ENCODE data around the gene SELENOV.

The SELENOV gene

DNA sequence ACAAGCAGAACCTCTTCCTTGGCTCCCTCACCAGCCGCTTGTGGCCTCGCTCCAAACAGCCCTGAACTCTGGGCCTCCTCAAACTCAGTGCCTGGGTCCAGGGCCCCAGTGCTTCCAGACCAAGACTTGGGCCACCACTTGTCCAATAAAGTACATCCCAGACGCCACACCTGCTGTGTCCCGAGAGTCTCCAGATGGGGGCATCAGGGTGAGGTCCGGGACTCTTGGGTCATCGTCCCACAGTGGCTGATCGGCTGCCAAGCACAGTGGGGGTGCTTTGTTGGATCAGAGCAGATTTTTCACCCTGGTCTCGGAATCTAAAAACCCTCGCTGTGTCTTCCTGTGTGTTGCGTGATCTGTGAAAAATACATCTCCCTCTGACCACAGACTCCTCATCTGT is 25.2 kb upstream of the SELENOV start:
- intact Hi-C loops (cut with DNase I): loop anchor here (5.0 kb wide), 1 partner anchor 42 kb away; the partner anchor contains the start of gene SUPT5H
- DNase-seq: no peak

DNA sequence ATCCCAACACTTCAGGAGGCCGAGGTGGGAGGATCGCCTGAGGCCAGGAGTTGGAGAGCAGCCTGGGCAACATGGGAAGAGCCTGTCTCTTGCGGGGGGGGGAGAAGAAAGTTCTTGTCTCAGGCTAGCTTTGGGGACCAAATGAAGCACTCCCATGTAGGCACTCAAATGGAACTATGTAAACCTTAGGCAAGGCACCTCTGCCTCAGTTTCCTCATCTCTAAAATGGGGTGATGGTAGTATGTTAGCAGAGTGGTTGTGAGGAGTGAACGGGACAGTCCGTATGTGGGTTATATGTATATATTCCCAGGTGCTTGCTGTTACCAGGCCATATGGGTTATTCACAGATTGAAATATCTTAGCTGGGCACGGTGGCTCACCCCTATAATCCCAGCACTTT is 22.7 kb upstream of the SELENOV start:
- no peak for DNase-seq
- intact Hi-C loops (cut with DNase I): no loop called here

DNA sequence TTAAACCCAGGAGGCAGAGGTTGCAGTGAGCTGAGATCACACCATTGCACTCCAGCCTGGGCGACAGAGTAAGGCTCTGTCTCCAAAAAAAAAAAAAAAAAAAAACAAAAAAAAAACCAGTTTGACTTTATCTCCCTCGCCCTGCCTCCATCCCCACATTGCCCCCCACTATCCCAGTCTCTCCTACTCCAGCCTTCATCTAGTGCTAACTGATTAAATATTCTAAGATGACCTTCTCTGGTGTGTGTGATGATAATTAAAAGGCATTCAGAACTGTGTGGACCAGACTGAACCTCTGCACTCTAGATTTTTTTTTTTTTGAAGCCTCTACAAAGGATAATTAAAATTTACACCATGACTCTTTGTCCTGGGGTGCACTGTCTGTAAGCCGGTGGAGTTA is 22.2 kb upstream of the SELENOV start:
- intact Hi-C loops (cut with DNase I): no loop called here
- DNase-seq: no peak

DNA sequence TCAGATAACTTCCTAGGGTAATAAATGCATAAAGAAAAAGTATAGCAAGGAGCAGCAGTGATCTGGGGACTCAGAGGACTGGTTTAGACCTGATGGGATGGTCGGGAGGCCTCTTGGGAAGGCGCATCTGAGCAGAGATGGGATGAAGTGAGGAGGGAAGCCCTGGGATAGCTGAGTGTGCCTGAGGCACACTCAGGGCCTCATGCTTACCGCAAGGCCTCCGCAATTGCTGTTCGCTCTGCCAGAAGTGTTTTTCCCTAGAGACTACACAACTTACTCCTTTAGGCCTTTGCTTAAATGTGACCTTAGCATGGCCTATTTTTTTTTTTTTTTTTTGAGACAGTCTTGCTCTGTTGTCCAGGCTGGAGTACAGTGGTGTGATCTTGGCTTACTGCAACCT is 20.3 kb upstream of the SELENOV start:
- no peak for DNase-seq
- intact Hi-C loops (cut with DNase I): no loop called here

DNA sequence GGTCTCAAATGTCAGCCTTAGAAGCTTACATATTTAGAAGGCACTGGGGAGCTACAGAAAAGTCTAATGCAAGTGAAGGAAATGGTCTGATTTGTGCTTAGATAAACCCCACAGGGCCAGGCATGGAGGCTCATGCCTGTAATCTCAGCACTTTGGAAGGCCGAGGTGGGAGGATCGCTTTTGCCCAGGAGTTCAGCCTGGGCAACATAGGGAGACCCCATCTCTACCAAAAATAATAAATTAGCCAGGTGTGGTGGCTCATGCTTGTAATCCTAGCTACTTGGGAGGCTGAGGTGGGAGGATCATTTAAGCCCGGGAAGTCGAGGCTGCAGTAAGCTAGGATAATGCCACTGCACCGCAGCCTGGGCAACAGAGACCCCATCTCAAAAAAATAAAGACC is 18.9 kb upstream of the SELENOV start:
- intact Hi-C loops (cut with DNase I): no loop called here
- no peak for DNase-seq

DNA sequence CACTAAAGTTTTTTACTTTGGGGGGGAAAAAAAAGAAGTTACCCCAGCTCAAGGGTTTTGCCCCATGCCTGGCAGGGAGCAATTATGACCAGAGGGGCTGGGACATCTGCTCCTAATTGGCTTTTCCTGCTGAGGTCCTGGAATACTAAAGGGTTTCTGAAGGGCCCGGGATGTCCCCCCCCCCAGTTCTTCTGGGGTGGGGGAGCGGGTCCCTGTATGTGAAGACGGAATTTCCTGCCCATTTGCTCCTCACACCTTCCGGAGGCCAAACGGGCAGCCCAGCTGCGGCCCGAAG is 17.3 kb upstream of the SELENOV start:
- intact Hi-C loops (cut with DNase I): no loop called here
- no peak for DNase-seq

DNA sequence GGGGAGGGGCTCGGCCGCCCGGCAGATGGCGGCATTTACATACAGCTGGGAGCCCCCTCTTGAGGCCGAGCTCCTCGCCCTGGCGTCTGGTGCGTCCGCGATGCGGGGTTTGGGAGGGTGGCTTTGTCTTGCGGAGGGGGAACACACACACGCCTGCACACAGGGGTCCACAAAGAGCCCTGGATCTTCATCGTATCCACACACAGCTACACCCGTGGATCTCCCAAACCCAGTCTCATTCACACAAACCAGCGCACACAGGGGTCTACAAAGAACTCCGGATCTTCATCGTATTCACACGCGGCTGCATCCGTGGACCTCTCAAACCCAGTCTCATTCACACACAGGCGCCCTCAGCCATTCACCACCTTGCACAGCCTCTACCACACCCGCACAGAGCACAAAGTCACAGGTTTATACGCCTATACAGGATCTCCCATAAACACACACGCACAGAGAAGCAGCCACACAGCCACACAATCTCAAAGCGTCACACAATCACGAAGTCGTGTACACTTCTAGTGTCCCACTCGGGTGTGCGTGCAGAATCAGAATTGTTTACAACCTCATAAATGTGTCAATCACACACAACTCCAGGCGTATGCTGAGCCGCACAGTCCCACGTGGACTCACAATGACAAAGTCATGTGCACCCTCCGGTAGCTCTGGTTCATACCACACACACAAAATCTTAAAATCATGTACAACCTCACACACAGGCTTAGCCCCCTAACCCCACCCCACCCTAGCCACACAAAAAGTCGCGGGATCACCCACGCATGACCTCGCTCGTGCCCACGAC is 16.7 kb upstream of the SELENOV start:
- DNase-seq: peak in 37 of 42 donors; percentile 20 to 71 (median 42)
- intact Hi-C loops (cut with DNase I): no loop called here

DNA sequence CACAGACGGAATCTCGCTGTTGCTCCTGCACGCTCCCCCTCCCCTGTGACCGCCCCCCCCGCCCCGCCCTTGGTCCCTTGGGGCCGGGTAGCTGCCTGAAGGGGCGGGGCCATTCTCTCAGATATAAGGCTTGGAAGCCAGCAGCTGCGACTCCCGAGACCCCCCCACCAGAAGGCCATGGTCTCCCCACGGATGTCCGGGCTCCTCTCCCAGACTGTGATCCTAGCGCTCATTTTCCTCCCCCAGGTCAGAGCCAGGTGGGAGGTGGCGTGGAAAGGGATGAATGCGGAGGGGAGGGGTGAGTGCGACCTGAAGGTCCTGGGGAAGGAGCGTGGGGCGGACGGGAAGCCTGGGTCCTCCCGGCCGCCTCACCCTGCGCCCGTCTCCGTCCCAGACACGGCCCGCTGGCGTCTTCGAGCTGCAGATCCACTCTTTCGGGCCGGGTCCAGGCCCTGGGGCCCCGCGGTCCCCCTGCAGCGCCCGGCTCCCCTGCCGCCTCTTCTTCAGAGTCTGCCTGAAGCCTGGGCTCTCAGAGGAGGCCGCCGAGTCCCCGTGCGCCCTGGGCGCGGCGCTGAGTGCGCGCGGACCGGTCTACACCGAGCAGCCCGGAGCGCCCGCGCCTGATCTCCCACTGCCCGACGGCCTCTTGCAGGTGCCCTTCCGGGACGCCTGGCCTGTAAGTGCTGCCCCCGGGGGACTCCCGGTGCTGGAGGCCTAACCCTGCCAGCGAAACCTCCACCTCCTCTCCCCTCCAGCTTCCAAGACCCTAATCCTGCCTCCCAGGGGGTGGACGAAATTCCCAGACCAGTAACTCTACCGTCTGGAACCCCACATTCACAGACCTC is 15.9 kb upstream of the SELENOV start, which contains the start of gene DLL3:
Gene DLL3 (plus strand): TSS at position 150 of the 845 bp plus-strand sequence. CDS start 28 bp downstream, at position 178.
- DNase-seq: peak in 1 of 42 donors; percentile 18
- intact Hi-C loops (cut with DNase I): no loop called here

DNA sequence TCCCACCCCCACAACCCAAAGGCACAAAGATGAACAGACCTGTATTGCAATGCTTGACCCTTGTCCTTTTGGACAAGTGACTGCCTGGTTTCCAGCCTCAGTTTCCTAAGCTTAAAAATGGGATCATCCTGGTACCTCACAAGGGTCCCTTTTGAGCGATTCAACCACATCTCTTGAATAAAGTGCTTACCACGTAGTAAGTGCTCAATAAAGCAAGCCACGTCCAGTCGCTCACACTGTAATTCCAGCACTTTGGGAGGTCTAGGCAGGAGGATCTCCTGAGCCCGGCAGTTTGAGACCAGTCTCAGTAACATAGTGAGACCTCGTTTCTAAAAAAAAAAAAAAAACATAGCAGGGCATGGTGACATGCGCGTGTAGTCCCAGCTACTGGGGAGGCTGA is 15.0 kb upstream of the SELENOV start:
- no peak for DNase-seq
- intact Hi-C loops (cut with DNase I): no loop called here

DNA sequence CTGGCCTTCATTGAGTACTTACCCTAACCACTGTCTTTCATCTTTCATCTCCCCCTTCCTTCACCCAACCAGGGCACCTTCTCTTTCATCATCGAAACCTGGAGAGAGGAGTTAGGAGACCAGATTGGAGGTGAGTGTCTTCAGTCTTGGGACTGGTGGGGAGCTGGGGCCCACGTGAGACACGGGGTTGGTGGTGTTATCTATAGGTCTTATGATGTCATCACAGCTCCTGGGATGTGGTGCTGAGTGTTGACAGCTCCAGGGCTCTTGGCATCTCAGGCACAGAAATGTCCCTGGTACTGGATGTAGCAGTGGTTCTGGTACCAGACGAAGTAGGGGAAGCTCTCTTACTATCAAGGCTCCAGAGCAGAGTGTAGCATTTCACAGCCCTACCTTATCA is 14.4 kb upstream of the SELENOV start:
- intact Hi-C loops (cut with DNase I): no loop called here
- no peak for DNase-seq

DNA sequence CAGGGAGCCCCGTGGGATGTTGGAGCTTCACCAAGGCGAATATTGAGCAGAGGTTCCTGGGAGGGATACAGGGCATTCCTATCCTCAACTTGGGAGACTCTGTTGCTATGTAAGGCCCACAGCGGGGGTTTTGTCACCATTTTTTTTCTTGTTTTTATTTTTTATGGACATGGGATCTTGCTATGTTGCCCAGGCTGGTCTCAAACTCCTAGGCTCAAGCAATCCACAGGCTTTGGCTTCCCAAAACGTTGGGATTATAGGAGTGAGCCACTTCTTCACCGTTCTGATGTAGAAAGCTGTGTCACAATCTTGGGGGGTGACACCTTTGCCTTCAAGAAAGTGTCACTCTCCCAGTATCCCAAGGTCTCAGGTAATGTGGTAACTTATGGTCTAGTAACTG is 13.6 kb upstream of the SELENOV start:
- intact Hi-C loops (cut with DNase I): no loop called here
- DNase-seq: no peak

DNA sequence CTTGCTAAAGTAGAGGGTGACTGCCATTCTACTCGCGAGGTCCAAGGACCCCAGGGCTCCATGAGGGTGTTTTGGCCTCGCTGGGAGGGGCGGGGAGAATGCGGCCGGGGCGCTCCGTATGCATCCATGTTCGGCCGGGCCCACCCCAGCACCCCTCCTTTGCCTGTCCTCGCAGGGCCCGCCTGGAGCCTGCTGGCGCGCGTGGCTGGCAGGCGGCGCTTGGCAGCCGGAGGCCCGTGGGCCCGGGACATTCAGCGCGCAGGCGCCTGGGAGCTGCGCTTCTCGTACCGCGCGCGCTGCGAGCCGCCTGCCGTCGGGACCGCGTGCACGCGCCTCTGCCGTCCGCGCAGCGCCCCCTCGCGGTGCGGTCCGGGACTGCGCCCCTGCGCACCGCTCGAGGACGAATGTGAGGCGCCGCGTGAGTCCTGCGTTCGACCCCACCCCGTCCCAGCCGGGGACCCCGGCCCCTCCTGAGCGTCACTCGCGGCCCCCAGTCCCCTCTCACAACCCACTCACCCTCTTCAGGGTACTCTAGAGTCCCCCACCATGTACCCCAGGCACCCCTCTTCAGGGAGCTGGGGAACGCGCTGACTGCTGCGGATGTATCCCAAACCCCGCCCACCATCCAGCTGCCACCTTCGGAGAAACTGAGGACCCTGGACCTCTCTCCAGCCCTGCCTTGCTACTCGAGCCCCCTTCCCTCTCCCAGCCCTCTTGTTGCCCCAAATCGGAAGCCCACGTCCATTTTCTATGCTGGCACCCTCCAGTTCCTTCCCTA is 12.1 kb upstream of the SELENOV start:
- DNase-seq: peak in 12 of 42 donors; percentile 4 to 57 (median 30)
- intact Hi-C loops (cut with DNase I): no loop called here

DNA sequence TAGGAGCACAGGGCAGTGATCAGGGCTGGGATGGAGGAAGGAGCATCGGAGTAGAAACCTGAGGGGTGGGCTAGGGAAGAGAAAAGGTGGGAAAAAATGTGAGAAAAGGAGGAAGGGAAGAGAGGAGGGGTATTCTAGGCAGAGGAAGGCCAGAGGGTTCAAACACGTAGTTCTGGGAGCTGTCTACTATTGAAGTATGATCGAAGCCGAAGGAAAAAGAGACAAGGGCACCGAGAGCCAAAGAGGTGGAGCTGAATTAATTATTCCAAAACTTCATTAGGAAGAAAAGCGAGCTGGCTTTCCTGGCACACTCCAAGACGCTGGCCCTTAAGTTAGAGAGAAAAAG is 8.4 kb upstream of the SELENOV start:
- no peak for DNase-seq
- intact Hi-C loops (cut with DNase I): no loop called here

DNA sequence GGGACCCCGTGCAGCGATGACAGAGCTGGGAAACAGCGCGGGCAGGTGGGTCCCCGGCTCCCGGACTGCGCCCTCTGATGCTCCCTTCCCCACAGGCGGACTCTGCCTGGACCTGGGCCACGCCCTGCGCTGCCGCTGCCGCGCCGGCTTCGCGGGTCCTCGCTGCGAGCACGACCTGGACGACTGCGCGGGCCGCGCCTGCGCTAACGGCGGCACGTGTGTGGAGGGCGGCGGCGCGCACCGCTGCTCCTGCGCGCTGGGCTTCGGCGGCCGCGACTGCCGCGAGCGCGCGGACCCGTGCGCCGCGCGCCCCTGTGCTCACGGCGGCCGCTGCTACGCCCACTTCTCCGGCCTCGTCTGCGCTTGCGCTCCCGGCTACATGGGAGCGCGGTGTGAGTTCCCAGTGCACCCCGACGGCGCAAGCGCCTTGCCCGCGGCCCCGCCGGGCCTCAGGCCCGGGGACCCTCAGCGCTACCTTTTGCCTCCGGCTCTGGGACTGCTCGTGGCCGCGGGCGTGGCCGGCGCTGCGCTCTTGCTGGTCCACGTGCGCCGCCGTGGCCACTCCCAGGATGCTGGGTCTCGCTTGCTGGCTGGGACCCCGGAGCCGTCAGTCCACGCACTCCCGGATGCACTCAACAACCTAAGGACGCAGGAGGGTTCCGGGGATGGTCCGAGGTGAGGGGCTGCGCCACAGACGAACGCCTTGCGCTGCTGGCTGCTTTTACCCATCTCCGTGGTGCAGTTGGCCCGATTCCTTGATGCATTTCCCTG is 7.8 kb upstream of the SELENOV start:
- intact Hi-C loops (cut with DNase I): no loop called here

DNA sequence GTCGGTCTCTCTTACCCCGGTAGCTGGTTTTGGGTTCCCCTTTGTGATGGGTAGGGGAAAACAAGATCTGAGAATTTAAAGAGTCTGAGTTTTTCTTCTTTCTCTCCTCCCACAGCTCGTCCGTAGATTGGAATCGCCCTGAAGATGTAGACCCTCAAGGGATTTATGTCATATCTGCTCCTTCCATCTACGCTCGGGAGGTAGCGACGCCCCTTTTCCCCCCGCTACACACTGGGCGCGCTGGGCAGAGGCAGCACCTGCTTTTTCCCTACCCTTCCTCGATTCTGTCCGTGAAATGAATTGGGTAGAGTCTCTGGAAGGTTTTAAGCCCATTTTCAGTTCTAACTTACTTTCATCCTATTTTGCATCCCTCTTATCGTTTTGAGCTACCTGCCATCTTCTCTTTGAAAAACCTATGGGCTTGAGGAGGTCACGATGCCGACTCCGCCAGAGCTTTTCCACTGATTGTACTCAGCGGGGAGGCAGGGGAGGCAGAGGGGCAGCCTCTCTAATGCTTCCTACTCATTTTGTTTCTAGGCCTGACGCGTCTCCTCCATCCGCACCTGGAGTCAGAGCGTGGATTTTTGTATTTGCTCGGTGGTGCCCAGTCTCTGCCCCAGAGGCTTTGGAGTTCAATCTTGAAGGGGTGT is 7.1 kb upstream of the SELENOV start:
- intact Hi-C loops (cut with DNase I): no loop called here
- DNase-seq: no peak

More for the DNA sequence above, 7.8 kb upstream of the SELENOV start:
- peak in 35 of 42 donors; percentile 3 to 75 (median 47) for DNase-seq

DNA sequence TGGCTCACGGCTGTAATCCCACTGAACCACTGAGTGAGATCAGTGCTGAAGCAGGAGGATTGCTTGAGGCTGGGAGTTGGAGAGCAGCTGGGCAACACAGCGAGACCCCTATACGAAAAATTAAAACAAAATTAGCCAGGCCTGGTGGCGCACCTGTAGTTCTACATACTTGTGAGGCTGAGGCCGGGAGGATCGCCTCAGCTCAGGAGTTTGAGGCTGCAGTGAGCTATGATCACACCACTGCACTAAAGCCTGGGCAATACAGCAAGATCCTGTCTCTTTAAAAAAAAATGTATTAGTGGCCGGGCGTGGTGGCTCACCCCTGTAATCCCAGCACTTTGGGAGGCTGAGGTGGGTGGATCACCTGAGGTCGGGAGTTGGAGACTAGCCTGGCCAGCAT is 6.3 kb upstream of the SELENOV start:
- intact Hi-C loops (cut with DNase I): no loop called here
- no peak for DNase-seq

DNA sequence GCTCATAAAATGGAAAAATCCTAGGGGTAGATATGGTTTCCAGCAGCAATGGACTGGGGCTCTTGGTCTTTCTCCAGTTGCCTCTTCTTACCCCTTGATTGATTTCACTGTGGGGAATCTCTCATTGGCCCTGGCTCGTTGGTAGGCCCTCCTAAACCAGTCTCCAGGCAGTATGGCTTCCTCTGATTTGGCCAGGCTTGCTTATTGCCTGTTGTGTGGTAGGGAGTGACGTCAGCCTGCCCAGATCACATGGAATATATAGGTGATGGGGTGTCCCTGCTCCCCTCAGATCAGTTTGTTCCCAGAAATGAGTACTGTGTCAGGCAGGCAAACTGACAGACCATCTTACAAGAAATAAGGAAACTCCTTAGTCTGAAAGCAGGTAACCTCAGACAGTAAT is 5.7 kb upstream of the SELENOV start:
- no peak for DNase-seq
- intact Hi-C loops (cut with DNase I): no loop called here

DNA sequence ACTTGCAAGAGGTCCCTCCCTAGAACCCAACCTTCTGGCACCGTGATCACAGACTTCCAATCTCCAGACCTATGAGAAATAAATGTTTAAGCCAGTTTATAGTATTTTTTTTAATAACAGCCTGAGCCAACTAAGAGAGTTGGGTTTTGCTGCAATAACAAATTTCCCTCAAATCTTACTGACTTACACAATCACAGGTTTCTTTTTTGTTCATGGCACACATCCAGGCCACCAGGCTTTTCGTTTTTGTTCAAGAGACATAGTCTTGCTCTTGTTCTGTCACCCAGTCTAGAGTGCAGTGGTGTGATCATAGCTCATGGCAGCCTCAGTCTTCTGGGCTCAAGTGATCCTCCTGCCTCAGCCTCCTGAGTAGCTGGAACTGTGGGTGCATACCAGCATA is 2.0 kb upstream of the SELENOV start:
- no peak for DNase-seq
- intact Hi-C loops (cut with DNase I): no loop called here
